Mucosa of gallbladder (tissue), 1 donor: Measurements from ENCODE around the gene SYT8. TPM values are rescaled to one million over a fixed set of nuclear protein-coding genes. Genes with fewer than 3 reads are reported as not detected.

ENCODE experiments used
- DNase-seq: peaks from one replicate; pipeline ENCODE4 v3.0.0-alpha.2; 2020; ENCODE audit warnings: low spot score
- total RNA-seq: library from RNA; stranded (reverse); gene quantifications from one replicate; pipeline ENCODE4 v1.2.1, GENCODE V29; 2021
- donor health status: DM: no; HTN: no; CAD: no.

The SYT8 gene
- total RNA-seq, 1 donor from 2014 or later = 218 TPM

GRCh38 chr11:1817511-1817910, 17.3 kb upstream of the SYT8 start:
- DNase-seq = no peak

GRCh38 chr11:1819074-1819473, 15.7 kb upstream of the SYT8 start:
- DNase-seq = no peak

GRCh38 chr11:1820463-1821325, 14.1 kb upstream of the SYT8 start:
- DNase-seq = no peak

GRCh38 chr11:1821562-1821961, 13.2 kb upstream of the SYT8 start:
- no peak for DNase-seq

- no peak for DNase-seq
These were observed 12.0 kb upstream of the SYT8 start for GRCh38 chr11:1822648-1823375.

- no peak for DNase-seq
These were observed 11.2 kb upstream of the SYT8 start for GRCh38 chr11:1823376-1824220.

GRCh38 chr11:1824221-1825038, 10.4 kb upstream of the SYT8 start:
- no peak for DNase-seq

GRCh38 chr11:1825039-1825740, 9.6 kb upstream of the SYT8 start:
- peak; percentile 26 for DNase-seq

- DNase-seq = no peak
These were observed 8.9 kb upstream of the SYT8 start for GRCh38 chr11:1825785-1826451.

- peak; percentile 67 for DNase-seq
These were observed 8.2 kb upstream of the SYT8 start for GRCh38 chr11:1826552-1827094.

- peak; percentile 86 for DNase-seq
These were observed 7.5 kb upstream of the SYT8 start for GRCh38 chr11:1827095-1827813.

GRCh38 chr11:1827931-1828330, 6.9 kb upstream of the SYT8 start:
- DNase-seq = no peak

- no peak for DNase-seq
These were observed 6.2 kb upstream of the SYT8 start for GRCh38 chr11:1828542-1828941.

- no peak for DNase-seq
These were observed 5.6 kb upstream of the SYT8 start for GRCh38 chr11:1829039-1829820.

GRCh38 chr11:1830004-1830321, 4.8 kb upstream of the SYT8 start:
- DNase-seq = no peak

- peak; percentile 87 for DNase-seq
These were observed 4.2 kb upstream of the SYT8 start for GRCh38 chr11:1830322-1831223.
